Stimulated activated CD8-positive, alpha-beta memory T cell treated with anti-CD3 and anti-CD28 coated beads, Interleukin-7, amount 100 ng/mL, for 4 hours (primary cell): ENCODE measurements around the gene ICA1.

Source experiments
- DNase-seq, 2 donors: peaks; one replicate each; pipeline ENCODE4 v3.0.0-alpha.2; 2020; ENCODE audit warnings: low read depth in 2 of 2

The ICA1 gene

DNA sequence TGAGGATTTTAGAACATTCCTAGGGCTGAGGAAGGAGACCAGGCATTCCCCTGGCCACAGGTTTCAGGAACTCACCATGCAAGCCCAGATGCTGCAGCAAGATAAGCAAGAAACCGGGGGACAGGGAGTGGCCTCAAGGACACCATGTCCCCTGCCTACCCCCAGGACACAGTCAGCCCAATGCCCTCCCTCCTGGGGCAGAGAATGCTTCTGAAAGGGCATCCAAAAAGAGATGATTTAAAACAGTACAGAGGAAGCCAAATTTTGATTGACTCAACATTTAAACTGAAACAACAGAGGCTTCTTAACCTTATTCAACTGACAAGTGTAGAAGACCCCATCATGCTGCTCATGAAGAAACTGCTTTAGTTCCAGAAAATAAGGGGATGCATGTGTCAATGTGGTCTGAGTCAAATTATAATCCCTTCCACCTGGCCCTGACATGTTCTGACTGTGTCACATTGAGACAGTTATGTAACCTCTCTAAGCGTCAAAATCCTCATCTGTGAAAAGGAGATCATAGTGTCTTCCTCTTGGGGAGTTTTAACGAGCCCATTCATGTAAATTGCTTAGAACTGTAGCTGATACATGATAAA, 60.0 kb downstream of the ICA1 start:
- no peak for DNase-seq

DNA sequence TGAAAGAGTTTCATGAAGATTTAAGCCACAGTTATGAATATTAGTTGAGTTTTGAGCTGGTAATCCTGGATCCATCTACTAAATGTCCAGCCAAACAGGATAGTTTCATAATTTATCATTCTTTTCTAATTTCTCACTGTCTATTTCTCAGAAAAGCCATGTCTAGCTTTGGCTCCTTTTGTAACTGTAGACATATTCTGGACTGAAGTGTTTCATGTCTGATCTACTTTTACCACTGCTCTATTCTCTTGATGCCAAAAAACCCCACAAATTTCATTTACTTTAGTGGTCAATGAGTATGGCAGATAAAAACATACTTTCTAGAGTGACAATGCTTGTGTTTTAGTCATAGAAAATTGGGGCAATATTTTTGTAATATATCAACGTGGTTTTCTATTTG, 61.2 kb downstream of the ICA1 start:
- DNase-seq: no peak

DNA sequence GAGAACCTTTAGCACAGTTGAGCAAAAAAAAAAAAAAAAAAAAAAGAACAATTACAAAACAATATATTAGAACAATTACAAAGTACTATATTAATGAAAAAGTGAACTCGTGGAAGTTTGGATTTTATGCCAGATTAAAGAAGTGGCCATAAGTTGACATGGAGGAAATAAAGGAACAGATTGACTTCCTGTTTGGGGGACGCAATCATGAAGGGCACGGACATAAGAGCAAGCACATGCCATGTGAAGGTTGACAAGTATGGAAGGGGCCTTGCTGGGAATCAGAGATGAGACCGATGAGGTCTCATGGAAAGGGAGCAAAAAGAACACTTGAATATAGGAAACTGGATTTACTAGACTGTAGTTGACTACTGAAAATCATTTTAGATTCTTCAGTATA, 61.7 kb downstream of the ICA1 start:
- DNase-seq: no peak

DNA sequence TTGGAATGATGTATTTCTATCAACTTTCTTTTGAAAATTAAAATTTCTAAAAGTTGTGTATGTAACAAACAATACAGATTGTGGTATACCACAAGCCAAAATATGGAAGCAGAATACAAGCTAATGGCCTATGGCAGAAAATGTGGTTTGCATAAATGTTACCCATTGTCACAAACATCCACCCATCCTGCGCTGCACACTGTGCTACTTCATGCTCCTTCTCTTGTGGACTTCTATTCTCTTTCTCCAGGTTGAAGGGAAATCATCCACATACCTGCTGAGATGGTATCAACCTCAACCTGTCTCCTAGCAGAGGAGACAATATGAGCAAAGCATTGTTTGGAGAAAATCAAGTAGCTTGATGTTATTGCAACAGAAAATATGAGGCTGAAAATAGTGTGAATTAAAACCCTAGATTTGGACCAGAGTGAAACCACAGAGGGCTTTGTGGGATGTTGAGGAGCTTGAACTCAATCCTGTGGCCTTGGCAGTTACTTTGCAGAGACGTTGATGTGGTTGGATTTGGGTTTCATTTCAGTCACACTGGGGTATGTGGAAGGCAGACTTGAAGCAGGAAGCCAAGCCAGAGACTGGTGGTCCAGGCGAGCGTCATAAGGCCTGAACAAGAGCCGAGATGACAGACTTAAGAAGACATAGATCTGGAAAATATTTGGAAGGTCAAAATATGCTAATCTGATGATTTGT, 63.8 kb downstream of the ICA1 start:
- DNase-seq: peak; percentile 4 to 6

DNA sequence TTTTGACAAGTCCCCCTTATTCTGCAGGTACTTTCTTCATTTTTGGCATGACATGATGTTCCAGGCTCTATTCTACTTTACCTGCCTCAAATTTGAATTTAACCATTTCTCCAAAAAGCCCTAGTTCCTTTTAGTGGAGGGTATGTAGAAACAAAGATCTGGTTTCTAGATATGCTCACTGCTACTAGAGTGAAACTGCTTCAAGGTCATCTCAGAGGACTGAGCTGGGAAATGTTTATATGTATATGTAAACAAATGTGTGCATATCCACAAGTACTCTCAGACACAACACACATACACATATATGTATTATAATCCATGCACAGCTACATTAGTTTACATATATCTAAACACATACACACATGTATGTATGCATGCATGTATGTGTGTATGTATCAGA, 69.1 kb downstream of the ICA1 start:
- no peak for DNase-seq

DNA sequence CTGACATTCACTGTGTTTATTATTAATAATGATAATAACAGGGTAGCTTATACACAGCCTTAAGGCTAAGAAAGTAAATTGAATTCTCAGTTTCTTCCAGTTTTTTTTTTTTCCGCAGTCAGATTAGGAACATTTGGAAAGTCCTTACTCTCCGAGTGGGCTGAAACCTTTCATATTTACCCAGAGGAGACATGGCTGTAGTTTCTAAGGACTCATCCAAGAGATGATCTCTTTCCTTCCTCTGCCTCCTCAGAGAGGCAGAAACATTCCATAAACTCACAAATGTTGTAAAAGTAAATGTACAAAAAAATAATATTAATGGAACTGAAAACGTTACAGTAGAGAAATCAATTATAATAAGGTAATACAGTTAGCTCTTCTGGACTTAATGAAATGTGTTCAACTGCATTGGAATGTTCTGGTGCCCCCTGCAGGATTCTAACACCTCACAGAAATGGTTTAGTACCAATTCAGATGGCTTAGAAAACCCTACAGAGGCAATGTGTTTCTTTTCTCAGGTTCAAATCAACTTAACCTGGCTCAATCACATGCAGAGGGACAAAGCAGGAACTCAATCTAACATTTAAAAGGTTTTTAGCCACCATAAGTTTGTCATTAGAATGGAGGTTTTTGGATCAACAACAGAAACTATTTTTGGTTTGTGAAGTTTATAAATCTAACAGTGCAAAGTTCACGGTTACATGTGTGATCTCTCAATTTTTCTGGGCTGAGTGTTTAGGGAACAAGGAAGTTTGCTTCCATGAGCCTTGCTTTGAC, 71.7 kb downstream of the ICA1 start:
- peak; percentile 34 to 50 for DNase-seq

DNA sequence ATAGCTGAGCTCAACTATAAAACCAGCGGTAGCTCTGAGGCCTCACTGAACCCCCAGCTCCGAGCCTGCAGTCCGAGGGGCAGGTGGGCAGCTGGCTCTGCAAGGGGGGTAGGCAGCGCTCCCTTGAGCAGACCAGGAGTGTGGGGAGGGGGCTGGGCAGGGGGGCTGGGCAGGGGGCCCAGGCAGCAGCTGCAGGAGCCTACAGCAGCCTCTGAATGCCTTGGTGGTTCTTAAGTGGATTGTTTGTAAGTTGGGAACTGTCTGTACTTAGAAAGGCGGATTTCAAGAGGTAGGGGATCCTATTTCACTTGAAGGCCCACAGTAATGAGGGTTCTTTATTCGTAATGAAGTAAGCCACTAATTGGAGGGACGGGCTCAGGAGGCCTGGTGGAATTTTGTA, 72.3 kb downstream of the ICA1 start:
- no peak for DNase-seq

DNA sequence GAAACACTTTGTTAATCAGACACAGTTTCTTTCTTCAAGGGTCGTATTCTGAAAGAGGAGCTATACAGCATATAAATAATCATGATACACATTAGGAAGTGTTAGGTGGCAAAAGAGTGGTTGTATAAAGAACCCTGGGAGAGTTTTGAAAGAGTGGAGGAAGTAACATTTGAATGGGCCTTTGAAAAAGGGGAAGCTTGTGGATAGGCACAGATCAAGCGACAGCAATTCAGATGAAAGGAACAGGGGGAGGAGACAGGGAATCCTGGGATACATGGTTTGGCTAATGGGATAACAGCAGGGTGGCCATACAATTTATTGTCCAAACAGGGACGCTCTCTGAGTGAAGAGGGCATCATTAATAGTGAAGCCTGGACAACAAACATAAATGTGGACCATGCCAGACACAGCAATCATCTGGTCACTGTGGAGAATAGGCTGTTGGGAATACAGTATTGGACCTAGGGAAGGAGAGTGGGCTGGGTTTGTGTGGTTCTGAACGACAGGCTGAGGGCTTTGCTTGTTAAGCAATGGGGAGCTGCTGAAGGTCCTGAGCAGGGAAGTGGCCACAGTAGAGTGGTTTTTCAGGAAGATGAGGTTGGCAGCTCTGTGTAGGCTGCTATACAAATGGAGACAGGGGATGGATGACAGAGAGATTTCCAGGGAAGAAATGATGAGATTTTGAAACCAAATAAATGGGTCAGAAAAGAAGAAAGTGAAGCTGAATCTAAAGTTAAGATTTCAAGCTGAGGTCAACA, 75.9 kb downstream of the ICA1 start:
- DNase-seq: no peak

DNA sequence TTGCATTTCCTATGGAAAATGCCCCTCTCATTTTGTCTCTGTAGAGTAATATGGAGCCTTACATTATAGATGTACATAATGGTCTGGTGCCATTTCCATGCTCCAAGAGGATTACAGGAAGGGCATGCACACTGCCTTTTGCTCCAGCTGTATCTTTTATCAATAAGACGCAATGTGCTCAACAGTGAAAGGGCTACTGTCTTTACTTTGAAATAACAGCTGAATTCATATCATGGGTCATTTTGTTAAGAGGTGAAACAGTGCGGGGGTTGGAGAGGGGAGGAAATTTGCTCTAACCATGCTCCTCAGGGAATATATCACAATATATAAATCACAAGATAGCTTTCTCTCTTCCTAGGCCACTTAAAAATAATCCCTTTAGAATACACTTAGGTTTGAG, 77.7 kb downstream of the ICA1 start:
- DNase-seq: no peak

DNA sequence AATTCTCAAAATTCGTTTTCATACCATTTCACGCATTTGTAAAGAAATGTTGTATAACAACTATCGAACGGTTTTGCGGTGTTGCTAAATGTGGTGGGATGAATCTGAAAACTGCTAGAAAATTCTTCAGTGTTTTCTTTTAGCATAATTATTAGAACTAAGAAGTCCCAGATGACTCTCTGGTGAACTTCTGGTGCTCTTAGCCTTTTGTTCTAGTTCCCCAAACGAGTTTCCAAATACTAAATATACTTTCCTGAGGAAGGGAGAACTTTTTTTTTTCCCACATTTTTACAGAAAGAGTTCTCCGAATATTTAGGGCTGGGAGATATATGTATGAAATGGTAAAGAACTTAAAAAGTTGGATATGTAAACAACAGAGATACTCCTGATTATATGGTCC, 82.5 kb downstream of the ICA1 start:
- DNase-seq: no peak

DNA sequence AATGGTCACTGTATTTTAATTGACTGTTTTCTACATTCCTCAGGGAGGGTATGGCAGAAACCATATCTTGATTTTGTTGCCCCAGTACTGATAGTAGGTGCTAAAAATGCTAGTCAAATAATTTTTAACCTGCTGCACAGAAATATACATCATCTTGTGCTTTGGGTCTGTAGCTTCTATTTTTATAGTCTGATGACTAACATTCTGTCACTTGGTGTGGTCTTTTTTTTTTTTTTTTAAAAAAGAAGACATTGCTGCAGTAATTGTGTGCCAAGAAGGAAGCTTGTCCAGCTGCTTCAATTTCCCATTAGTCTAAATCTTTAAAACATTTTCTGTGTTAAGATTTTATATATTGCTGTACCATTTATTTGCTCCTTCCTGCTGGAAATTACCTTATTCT, 83.6 kb downstream of the ICA1 start:
- no peak for DNase-seq

DNA sequence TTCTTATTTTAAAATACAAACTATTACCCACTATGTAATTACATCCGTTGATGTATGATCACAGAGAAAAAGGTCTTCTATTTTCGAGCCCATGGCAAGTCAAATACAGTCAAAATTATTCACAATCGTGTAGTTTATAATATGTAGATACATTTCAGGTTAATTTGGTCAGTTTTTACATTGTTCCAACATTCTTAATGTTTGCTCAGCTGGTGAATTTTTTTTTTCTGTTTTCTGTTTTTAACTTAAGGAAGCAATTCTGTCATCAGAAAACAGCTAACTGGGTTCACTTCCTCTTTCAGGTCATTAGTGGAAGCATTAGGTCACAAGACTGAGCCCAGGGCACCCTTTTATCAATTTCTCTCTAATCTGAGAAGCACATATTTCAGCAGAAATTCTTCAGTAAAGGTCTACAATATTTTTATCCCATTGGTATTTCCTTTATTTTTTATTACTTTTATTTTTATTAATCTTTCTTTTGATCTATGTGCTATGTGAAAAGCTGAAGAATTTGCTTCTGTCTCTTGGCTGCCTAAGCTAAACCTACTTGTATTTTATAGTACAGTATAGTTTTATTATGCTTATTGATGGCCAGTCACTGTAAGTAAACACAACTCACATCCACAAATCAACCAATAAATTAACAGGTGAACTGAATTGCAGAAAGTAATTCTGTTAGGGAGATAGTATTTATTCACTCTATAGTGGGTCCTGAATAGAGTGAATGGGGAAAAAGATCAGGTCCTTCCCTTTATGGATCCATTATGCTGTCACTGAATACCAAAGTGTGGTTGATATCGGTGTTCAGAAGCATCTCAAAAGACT, 84.6 kb downstream of the ICA1 start:
- no peak for DNase-seq

DNA sequence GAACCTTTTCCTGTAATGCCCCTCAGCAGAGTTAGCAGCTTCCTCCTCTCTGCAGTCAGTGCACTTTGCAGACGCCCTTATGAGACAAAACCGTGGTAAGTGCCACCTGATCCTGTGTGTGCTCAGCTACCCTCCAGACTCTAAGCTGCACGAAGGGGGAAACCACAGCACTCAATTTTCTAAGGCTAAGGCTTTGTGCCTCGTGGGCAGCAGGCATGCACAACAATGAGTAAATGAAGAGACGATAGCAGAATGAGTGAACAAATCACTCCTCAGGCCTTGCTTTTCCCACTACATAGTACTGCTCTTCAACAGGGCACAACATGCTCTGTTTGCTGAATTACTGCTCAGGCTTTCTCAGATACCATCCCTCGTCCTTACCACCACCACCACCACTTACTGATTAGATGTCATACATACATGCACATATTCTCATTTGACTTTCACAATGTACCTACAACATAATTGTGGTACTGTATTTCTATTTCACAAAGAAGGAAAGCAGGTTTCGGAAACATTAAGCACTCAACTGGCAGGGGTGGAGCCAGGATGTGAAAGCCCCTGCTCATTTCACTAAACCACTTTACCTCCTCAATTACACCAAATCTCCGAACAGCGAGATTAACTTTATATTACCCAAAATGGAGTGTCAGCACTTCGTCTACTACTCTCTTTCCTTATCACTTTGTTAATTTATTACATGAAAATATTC, 85.4 kb downstream of the ICA1 start:
- DNase-seq: peak in 1 of 2 donors; percentile 44

DNA sequence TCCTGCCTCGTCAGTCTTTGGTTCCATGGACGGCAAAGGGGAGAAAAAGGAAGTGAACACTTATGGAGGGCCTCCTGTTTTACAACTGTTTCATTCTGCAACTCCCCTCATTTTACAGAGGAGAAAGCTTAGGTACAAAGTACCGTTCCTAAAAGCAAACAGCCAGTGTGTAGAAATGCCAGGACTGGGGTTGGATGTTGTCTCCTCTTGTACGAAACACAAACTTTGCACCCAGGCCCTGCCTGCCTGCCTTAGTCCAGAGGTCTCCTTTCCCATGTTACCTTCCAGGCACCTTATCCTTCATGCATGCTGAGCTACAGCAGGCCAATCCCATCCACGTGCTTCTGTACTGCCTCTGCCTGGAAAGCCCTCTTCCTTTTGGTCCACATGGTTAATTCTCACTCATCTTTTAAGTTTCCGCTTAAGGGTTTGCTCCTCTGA, 86.0 kb downstream of the ICA1 start:
- DNase-seq: no peak

DNA sequence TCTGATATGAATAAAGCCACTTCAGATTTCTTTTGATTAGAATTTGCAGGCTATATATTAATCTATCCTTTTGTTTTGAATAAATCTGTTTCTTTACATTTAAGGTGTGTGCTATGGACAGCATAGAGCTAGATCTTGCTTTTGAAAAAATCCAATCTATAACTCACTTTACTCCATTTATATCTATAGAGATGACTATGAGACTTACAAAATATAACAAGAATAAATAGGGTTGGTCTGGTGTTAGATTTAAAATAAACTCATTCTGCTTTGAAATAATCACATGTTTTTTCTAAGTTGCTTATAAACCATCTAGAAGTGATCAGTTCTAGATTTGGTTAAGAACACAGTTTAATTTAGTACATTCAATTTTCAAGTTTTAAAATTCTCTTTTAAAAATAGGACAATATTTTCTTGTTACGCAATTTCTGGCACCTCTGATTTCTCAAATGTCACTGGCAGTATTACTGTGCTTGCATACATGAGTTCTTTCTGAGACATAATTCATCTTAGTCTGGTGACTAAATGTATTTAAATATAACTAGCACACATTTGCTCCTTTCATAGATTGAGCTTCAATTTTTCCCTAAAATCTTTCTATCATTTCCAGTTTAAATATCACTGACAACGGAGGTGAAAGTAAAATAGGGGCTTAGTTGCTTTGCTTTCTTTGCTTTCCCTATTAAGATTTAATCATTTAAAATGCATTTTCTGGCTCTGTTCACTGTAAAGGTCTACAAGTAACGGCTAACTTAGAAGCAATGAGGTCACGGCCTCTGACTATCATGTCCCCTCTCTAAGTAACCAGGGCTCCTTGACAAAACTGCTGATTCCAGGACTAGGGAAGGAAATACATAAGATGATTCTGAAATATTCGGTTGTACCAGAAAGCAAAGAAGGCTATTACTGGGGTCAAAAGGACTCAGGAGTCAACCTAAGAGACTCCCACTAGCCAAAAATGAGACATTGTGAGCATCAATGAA, 89.3 kb downstream of the ICA1 start:
- no peak for DNase-seq

DNA sequence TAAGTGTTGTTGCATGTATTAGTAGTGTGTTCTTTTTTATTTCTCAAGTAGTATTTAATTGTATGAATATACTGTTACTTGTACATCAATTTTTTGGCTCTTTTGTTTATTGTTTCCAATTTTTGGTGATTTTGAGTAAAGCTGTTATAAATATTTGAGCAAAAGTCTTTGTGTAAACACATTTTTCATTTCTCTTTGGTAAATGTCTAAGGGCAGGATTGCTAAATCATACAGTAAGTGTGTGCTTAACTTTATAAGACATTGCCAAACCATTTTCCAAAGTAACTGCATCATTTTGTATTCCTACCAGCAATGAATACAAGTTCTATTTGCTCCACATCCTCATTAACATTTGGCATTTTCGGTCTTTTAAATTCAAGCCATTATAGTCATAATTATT, 92.8 kb downstream of the ICA1 start:
- DNase-seq: no peak

DNA sequence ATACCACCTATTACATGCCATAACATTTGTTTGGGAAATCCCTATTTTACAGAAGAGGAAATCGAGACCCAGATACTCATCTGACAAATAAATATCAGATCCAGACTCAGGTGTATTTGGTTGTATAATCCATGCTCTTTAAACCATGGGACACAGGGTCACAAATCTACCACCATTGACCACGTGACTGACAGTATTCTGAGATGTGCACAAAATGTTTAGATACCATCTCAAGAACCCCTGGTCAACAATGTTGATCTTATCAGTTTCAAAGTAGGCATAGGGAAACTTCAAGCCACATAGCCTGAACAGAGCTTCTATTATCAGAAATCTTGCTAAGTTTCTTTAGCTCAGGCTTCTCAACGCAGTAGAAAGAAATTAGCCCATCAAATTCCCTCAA, 93.6 kb downstream of the ICA1 start:
- DNase-seq: no peak

DNA sequence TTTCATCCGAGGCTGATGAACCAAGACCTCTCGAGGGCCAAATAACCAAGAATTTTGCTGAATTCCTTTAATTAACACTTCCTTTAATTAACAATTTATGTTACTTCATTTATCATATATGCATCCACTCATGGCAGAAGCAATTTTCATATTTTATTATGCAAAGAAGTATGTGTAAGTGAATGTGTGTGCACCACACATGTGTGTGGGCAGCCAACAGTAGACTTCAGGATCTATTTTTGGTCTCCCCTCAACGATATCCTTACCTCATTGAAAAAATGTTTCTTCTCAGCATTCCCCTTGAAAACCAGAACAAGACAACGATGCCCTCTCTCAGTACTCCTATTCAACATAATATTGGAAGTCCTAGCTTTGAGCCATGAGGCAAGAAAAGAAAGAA, 96.8 kb downstream of the ICA1 start:
- DNase-seq: no peak

DNA sequence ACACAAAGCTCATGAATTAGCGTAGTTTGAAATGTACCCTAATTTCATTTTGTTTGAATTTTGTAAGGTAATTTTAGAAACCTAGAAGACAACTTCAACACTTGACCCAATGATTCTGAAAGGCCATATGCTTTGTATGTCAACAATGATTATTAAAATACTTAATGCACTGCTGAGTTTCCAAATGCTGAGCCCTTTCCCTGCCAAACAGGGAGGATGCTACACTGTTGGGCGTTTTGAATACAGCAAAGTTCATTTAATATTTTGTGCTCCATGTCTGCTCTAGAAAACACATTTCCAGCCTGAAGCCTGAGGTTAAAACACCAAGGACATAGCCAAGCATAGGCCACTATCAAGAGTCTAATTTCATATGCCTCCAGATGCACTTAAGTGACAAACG, 99.8 kb downstream of the ICA1 start:
- DNase-seq: no peak
